ENCODE measurements around the gene ASXL1. TPM values are rescaled to one million over a fixed set of nuclear protein-coding genes. Genes with fewer than 3 reads are reported as not detected.
A peak's percentile ranks its signal among the peaks of the same experiment; 100 is the strongest.

Gene ASXL1
- polyA plus RNA-seq, 1 of the 3 experiments (the other 2 are of a cell fraction) = 36.6 TPM

DNA sequence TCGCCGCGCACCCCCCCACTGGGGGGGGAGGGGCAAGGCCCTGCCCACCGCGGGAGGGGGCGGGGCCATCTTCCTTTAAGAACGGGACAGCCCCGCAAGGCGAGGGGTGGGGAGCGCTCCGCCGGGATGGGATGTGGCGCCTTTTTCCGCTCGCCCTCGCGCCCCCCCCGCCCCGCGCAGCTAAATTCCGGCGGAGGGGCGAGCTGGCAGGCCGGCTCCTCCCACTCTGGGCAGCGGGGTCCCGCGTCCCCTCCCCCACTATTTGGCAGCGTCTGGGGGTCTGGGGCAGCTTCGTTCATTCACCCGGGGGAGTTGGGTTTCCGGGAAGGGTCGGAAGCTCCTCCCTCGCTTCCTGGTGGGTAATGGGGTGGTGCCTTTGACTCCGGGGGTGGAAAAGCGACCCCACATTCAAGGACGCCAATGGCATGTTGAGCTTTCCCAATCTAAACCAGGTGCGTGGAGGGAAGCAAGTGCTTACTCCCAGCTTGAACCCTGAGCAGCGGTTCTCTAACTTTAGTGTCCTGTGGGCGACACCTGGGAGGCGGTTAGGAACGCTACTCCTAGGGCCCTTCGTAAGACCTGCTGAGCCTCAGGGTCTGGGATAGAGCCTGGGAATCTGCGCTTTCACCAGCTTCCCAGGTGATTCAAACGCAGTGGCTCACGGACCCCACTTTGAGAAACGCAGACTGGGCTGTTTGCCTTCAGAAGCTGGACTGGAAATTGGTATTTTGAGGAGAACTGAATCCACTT lies 927 bp downstream of the ASXL1 start (continued):
- TF ChIP-seq RFX5 (IDR thresholded peaks at IDR 0.05; ENCODE audit: low read length) (no peak), RXRA (IDR thresholded peaks at IDR 0.05; ENCODE audit: borderline replicate concordance, low read depth) (no peak), SMC3 (IDR thresholded peaks at IDR 0.05; ENCODE audit: low read depth, low read length) (no peak), TAF1 (IDR thresholded peaks at IDR 0.05; ENCODE audit: borderline replicate concordance, low read depth, low read length) (no peak), JUND (IDR thresholded peaks at IDR 0.05) (no peak), FOSL2 (IDR thresholded peaks at IDR 0.05; ENCODE audit: borderline replicate concordance, low read depth) (no peak)
- TF ChIP-seq, protein P1, sequence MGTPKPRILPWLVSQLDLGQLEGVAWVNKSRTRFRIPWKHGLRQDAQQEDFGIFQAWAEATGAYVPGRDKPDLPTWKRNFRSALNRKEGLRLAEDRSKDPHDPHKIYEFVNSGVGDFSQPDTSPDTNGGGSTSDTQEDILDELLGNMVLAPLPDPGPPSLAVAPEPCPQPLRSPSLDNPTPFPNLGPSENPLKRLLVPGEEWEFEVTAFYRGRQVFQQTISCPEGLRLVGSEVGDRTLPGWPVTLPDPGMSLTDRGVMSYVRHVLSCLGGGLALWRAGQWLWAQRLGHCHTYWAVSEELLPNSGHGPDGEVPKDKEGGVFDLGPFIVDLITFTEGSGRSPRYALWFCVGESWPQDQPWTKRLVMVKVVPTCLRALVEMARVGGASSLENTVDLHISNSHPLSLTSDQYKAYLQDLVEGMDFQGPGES (IDR thresholded peaks at IDR 0.05; ENCODE audit: low read depth, low read length) = no peak
- TF ChIP-seq, protein P2, sequence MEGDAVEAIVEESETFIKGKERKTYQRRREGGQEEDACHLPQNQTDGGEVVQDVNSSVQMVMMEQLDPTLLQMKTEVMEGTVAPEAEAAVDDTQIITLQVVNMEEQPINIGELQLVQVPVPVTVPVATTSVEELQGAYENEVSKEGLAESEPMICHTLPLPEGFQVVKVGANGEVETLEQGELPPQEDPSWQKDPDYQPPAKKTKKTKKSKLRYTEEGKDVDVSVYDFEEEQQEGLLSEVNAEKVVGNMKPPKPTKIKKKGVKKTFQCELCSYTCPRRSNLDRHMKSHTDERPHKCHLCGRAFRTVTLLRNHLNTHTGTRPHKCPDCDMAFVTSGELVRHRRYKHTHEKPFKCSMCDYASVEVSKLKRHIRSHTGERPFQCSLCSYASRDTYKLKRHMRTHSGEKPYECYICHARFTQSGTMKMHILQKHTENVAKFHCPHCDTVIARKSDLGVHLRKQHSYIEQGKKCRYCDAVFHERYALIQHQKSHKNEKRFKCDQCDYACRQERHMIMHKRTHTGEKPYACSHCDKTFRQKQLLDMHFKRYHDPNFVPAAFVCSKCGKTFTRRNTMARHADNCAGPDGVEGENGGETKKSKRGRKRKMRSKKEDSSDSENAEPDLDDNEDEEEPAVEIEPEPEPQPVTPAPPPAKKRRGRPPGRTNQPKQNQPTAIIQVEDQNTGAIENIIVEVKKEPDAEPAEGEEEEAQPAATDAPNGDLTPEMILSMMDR (IDR thresholded peaks at IDR 0.05) = no peak

DNA sequence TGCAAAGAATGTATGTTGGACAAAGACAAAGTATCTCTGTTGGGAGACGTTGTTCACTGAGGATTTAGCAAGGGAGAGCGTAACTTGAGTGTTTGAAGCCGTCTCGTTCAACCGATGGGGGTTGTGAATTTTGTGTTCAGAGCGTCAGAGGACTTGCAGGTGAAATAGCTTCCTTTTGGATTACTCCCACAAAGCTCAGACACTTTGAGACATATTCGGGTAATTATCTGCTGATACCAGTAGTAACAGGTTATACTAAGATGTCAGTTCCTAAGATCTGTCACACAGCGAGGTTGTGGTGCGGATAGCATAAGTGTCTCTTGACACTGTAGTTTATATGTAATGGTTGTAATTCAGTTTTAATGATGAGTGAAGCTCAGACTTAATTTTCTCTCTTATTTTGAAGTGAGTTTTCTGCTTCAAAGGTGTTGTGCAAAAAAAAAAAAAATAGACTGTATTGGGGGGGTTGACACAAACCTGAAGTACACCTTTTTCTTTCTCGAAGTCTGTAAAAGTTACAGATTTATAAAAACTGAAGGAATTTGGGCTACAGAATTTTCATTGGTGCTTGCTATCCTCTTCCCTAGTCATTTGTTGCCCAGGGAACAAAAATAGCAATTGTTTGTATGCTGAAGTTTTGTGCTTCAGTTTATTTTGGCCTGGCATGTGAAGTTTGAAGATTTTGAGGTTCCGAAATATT lies 1.7 kb downstream of the ASXL1 start:
- Histone ChIP-seq H3K9me3 (no peaks in the 10 kb centered on the region), H3K36me3 (replicated peaks in 1 of 2; ENCODE audit: control insufficient read depth in 1 of 2, insufficient read depth in 2 of 2, low read length in 1 of 2) (peaks cover 0 to 4% of the 10 kb centered on the region in 2 experiments), H3K27me3 (ENCODE audit: insufficient read depth) (no peaks in the 10 kb centered on the region), H4K20me1 (ENCODE audit: insufficient read depth) (peaks cover 59% of the 10 kb centered on the region), H3F3A (replicated peaks; ENCODE audit: insufficient read depth) (peaks cover 39% of the 10 kb centered on the region), H2AFZ (ENCODE audit: low read depth) (no peak overlapping the region), H3K9me2 (no peaks in the 10 kb centered on the region), H3K9ac (peak overlapping the region; percentile 91), H3K79me2 (ENCODE audit: insufficient read depth) (peaks cover 61% of the 10 kb centered on the region), H3K27ac (ENCODE audit: low read depth in 2 of 2, low read length in 1 of 2) (peak overlapping the region; percentile 85 to 95), H3K4me2 (peak overlapping the region; percentile 85), H3K4me3 (ENCODE audit: low read depth in 2 of 2, low read length in 1 of 2) (peak overlapping the region; percentile 86 to 92), H3K4me1 (ENCODE audit: control insufficient read depth in 1 of 2, insufficient read depth in 2 of 2, low read depth in 1 of 2, low read length in 1 of 2) (peaks cover 21 to 26% of the 10 kb centered on the region in 2 experiments; a peak in 3 of 4 replicates)
- ChIA-PET CTCF (interaction anchor here (0.8 to 3.3 kb wide), 10 partner anchors 10 to 126 kb away, joined by 3 to 13 read pairs (median 3); no protein-coding TSS in a partner anchor), POLR2A (interaction anchor here (0.9 to 2.2 kb wide), 6 partner anchors 11 to 126 kb away, joined by 3 to 7 read pairs (median 3); no protein-coding TSS in a partner anchor)
- WGBS (ENCODE audit: low lambda C conversion rate) = 17% methylated on average over 11 of the region's 11 CpGs
- TF ChIP-seq RFX5 (IDR thresholded peaks at IDR 0.05; ENCODE audit: low read length) (peak; percentile 95), FOXM1 (IDR thresholded peaks at IDR 0.05; ENCODE audit: low read depth) (no peak)
- peak; percentile 17 for DNase-seq

DNA sequence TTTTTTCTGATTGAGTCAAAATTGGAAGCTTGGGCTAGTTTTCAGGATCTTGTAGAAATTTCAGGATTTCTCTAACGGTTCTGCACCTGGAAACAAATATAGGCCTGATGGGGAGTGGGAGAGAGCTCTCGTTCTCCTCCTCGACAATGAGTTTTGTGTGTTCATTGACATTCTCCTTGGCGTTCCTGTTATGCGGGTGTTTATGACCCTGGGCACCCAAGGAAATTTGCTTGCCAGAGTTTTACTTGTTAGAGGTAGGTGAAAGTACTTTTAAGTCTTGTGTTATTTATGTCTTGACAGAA lies 2.2 kb downstream of the ASXL1 start:
- peaks cover 16 to 27% of the 10 kb centered on the region in 2 experiments; a peak in 3 of 4 replicates for H3K4me1 ChIP-seq (ENCODE audit: control insufficient read depth in 1 of 2, insufficient read depth in 2 of 2, low read depth in 1 of 2, low read length in 1 of 2)
- no peaks in the 10 kb centered on the region for H3K9me3 ChIP-seq
- no peak for TF ChIP-seq GATA2 (CRISPR knock-in tag; IDR thresholded peaks at IDR 0.05)
- no peak for TF ChIP-seq FOSL2 (IDR thresholded peaks at IDR 0.05; ENCODE audit: borderline replicate concordance, low read depth)
- TF ChIP-seq POLR2AphosphoS5 (IDR thresholded peaks at IDR 0.05; ENCODE audit: low read depth, low read length) = 0 out of 2 replicates have a peak, but pooled peaks have one; percentile 8
- TF ChIP-seq TCF12 (IDR thresholded peaks at IDR 0.05) = no peak
- no peak for TF ChIP-seq TEAD4 (IDR thresholded peaks at IDR 0.05; ENCODE audit: borderline replicate concordance, insufficient read depth)
- peaks cover 66% of the 10 kb centered on the region for H3K79me2 ChIP-seq (ENCODE audit: insufficient read depth)
- H3F3A ChIP-seq (replicated peaks; ENCODE audit: insufficient read depth) = peaks cover 34% of the 10 kb centered on the region
- H4K20me1 ChIP-seq (ENCODE audit: insufficient read depth) = peaks cover 64% of the 10 kb centered on the region
- no peak for DNase-seq
- CTCF ChIA-PET = interaction anchor here (1.1 to 3.3 kb wide), 5 partner anchors 23 to 125 kb away, joined by 3 to 13 read pairs (median 5); no protein-coding TSS in a partner anchor
- POLR2A ChIA-PET = no interaction called here
- H3K9me2 ChIP-seq = no peaks in the 10 kb centered on the region
- no peak overlapping the region for H2AFZ ChIP-seq (ENCODE audit: low read depth)
- WGBS (ENCODE audit: low lambda C conversion rate) = 42% methylated on average over 5 of the region's 5 CpGs
- peak overlapping the region; percentile 85 for H3K4me2 ChIP-seq
- peak overlapping the region; percentile 86 to 92 for H3K4me3 ChIP-seq (ENCODE audit: low read depth in 2 of 2, low read length in 1 of 2)
- peak overlapping the region; percentile 91 for H3K9ac ChIP-seq
- H3K27ac ChIP-seq (ENCODE audit: low read depth in 2 of 2, low read length in 1 of 2) = no peak overlapping the region; a peak in 2 of 4 replicates
- no peaks in the 10 kb centered on the region for H3K27me3 ChIP-seq (ENCODE audit: insufficient read depth)
- peaks cover 0 to 4% of the 10 kb centered on the region in 2 experiments for H3K36me3 ChIP-seq (replicated peaks in 1 of 2; ENCODE audit: control insufficient read depth in 1 of 2, insufficient read depth in 2 of 2, low read length in 1 of 2)
